Measurements from ENCODE around the gene CCDC17. TPM values are rescaled to one million over a fixed set of nuclear protein-coding genes. Genes with fewer than 3 reads are reported as not detected.

The CCDC17 gene
- total and polyA plus RNA-seq, 7 donors, result 0.69 to 2.1 (median 1.2) TPM

- 85 to 89% (median 85%) methylated on average over 1 of the region's 1 CpG for WGBS, 3 donors
- peaks cover 18 to 84% of the 10 kb centered on the region in 2 donors for H3K36me3 ChIP-seq (ENCODE audit: insufficient read depth in 1 of 2, low read depth in 1 of 2)
- H3K4me3 ChIP-seq, result no peak overlapping the region
- H3K27ac ChIP-seq, result no peak overlapping the region
- DNase-seq (no peak), ATAC-seq (no peak)
- no peak for TF ChIP-seq CTCF (IDR thresholded peaks at IDR 0.05)
- intact Hi-C loops (cut with DNase I), result no loop called here
- no peaks in the 10 kb centered on the region for H3K9me3 ChIP-seq
- no peaks in the 10 kb centered on the region for H3K27me3 ChIP-seq (ENCODE audit: insufficient read depth in 3 of 3, low read length in 2 of 3)
- no peaks in the 10 kb centered on the region for H3K4me1 ChIP-seq
These were observed 8.0 kb downstream of the CCDC17 start for GRCh38 chr1:45615885-45616284.

- Histone ChIP-seq H3K4me3 (no peak overlapping the region), H3K36me3 (ENCODE audit: insufficient read depth in 1 of 2, low read depth in 1 of 2) (peaks cover 15 to 88% of the 10 kb centered on the region in 2 donors), H3K27me3 (ENCODE audit: insufficient read depth in 3 of 3, low read length in 2 of 3) (no peaks in the 10 kb centered on the region), H3K4me1 (no peaks in the 10 kb centered on the region), H3K9me3 (no peaks in the 10 kb centered on the region), H3K27ac (no peak overlapping the region)
- ATAC-seq (no peak), DNase-seq (no peak)
- TF ChIP-seq CTCF (IDR thresholded peaks at IDR 0.05), result no peak
- 83 to 92% (median 85%) methylated on average over 8 of the region's 8 CpGs for WGBS, 3 donors
- intact Hi-C loops (cut with DNase I), result no loop called here
These were observed 10.8 kb downstream of the CCDC17 start for GRCh38 chr1:45612941-45613579.

GRCh38 chr1:45610589-45611226 lies 13.1 kb downstream of the CCDC17 start:
- H3K27me3 ChIP-seq (ENCODE audit: insufficient read depth in 3 of 3, low read length in 2 of 3), result no peaks in the 10 kb centered on the region
- DNase-seq, result no peak
- H3K9me3 ChIP-seq, result no peaks in the 10 kb centered on the region
- no peak for ATAC-seq
- WGBS, 3 donors, result 93 to 97% (median 96%) methylated on average over 10 of the region's 10 CpGs
- H3K4me3 ChIP-seq, result no peak overlapping the region
- intact Hi-C loops (cut with DNase I), result no loop called here
- H3K4me1 ChIP-seq, result no peaks in the 10 kb centered on the region
- H3K27ac ChIP-seq, result no peak overlapping the region
- no peak for TF ChIP-seq CTCF (IDR thresholded peaks at IDR 0.05)
- peaks cover 4 to 88% of the 10 kb centered on the region in 2 donors for H3K36me3 ChIP-seq (ENCODE audit: insufficient read depth in 1 of 2, low read depth in 1 of 2)

- H3K36me3 ChIP-seq (ENCODE audit: insufficient read depth in 1 of 2, low read depth in 1 of 2), result peaks cover 0 to 80% of the 10 kb centered on the region in 2 donors
- H3K4me1 ChIP-seq, result no peaks in the 10 kb centered on the region
- DNase-seq (no peak), ATAC-seq (no peak)
- no peaks in the 10 kb centered on the region for H3K27me3 ChIP-seq (ENCODE audit: insufficient read depth in 3 of 3, low read length in 2 of 3)
- H3K27ac ChIP-seq, result no peak overlapping the region
- intact Hi-C loops (cut with DNase I), result no loop called here
- H3K4me3 ChIP-seq, result no peak overlapping the region
- 78 to 84% (median 80%) methylated on average over 5 of the region's 5 CpGs for WGBS, 3 donors
- H3K9me3 ChIP-seq, result no peaks in the 10 kb centered on the region
- TF ChIP-seq CTCF (IDR thresholded peaks at IDR 0.05), result no peak
These were observed 15.4 kb downstream of the CCDC17 start for GRCh38 chr1:45608175-45609156.

Data from psoas muscle (tissue), 8 donors.